IMR-90 (cell line): ENCODE data around the gene SIRPB1. TPM values are rescaled to one million over a fixed set of nuclear protein-coding genes. Genes with fewer than 3 reads are reported as not detected.

Source experiments
- ATAC-seq: fragments of 200-7000 bp; cut with Tn5 transposase; 2 replicates; pipeline ENCODE4 v1.9.1; 2020; ENCODE audit warnings: low read depth, mild to moderate bottlenecking, moderate library complexity
- BruUV-seq: library from RNA; stranded (reverse); fragments of 400-500 nt; replicated peaks from 2 replicates; lab custom pipeline; 2021; lab: Mats Ljungman, UMichigan
- CTCF ChIA-PET: fragments of 300-600 bp; formaldehyde crosslinking; extraction: SDS; loops from one replicate; lab custom pipeline; 2021; ENCODE audit warnings: antibody characterized with exemption; lab: Yijun Ruan, JAX
- POLR2A ChIA-PET: fragments of 300-600 bp; sonication (Branson Sonifier 250); formaldehyde crosslinking; loops from one replicate; lab custom pipeline; 2022; ENCODE audit warnings: antibody characterized with exemption; ENCODE audit not compliant: unreplicated experiment; lab: Charles Lee
- DNase-seq: peaks from one replicate; pipeline ENCODE4 v3.0.0; 2013
- H2AFZ ChIP-seq: replicated peaks from 2 replicates; pipeline ENCODE3; 2013; ENCODE audit warnings: low read length, mild to moderate bottlenecking; ENCODE audit not compliant: poor library complexity
- H2AK5ac ChIP-seq: 2 replicates; pipeline ENCODE4 v1.6.1; 2013; ENCODE audit warnings: low read depth, low read length, inconsistent platforms
- H2AK9ac ChIP-seq: replicated peaks from 2 replicates; pipeline ENCODE3; 2013; ENCODE audit warnings: mild to moderate bottlenecking, low read depth, low read length, moderate library complexity; ENCODE audit not compliant: poor library complexity
- H2BK120ac ChIP-seq: 2 replicates; pipeline ENCODE4 v1.6.1; 2013; ENCODE audit warnings: low read depth, low read length, inconsistent platforms
- H2BK15ac ChIP-seq: 3 replicates; pipeline ENCODE4 v1.6.1; 2013; ENCODE audit warnings: low read depth, low read length, inconsistent platforms
- H2BK20ac ChIP-seq: 2 replicates; pipeline ENCODE4 v1.6.1; 2013; ENCODE audit warnings: low read depth, mild to moderate bottlenecking, inconsistent platforms, low read length, moderate library complexity
- H2BK5ac ChIP-seq: 2 replicates; pipeline ENCODE4 v1.6.1; 2013; ENCODE audit warnings: mild to moderate bottlenecking, low read depth, low read length, inconsistent platforms; ENCODE audit not compliant: poor library complexity, severe bottlenecking
- H3K14ac ChIP-seq: replicated peaks from 2 replicates; pipeline ENCODE4 v1.6.1; 2013; ENCODE audit warnings: low read depth, low read length, inconsistent platforms
- H3K18ac ChIP-seq: 2 replicates; pipeline ENCODE4 v1.6.1; 2013; ENCODE audit warnings: low read depth, low read length, control low read depth
- H3K23ac ChIP-seq: 2 replicates; pipeline ENCODE4 v1.6.1; 2013; ENCODE audit warnings: low read depth, low read length, inconsistent platforms
- H3K27ac ChIP-seq: 2 replicates; pipeline ENCODE4 v1.5.1; 2013; ENCODE audit warnings: mild to moderate bottlenecking, control low read depth, low read length; ENCODE audit not compliant: insufficient read depth
- H3K27me3 ChIP-seq: 2 replicates; pipeline ENCODE4 v1.6.1; 2013; ENCODE audit warnings: low read length; ENCODE audit not compliant: control insufficient read depth, insufficient read depth
- H3K36me3 ChIP-seq: 2 replicates; pipeline ENCODE4 v1.6.1; 2013; ENCODE audit warnings: low read length, mixed read lengths; ENCODE audit not compliant: control insufficient read depth, insufficient read depth
- H3K4ac ChIP-seq: 2 replicates; pipeline ENCODE4 v1.6.1; 2013; ENCODE audit warnings: low read depth, low read length, inconsistent platforms
- H3K4me1 ChIP-seq: 2 replicates; pipeline ENCODE4 v1.6.1; 2013; ENCODE audit warnings: low read length, mixed read lengths; ENCODE audit not compliant: control insufficient read depth, insufficient read depth
- H3K4me2 ChIP-seq: 2 replicates; pipeline ENCODE4 v1.6.1; 2013; ENCODE audit warnings: low read depth, mild to moderate bottlenecking, control low read depth, low read length, moderate library complexity
- H3K4me3 ChIP-seq: 2 replicates; pipeline ENCODE4 v1.5.1; 2013; ENCODE audit warnings: low read depth, mild to moderate bottlenecking, control low read depth, low read length, moderate library complexity; ENCODE audit not compliant: insufficient read depth
- H3K56ac ChIP-seq: 2 replicates; pipeline ENCODE4 v1.6.1; 2013; ENCODE audit warnings: low read length, inconsistent platforms; ENCODE audit not compliant: insufficient read depth; ENCODE audit errors: extremely low read depth
- H3K79me1 ChIP-seq, 2 experiments: 2 replicates each; pipeline ENCODE4 v1.6.1; 2013; ENCODE audit warnings: low read length in 2 of 2, inconsistent platforms in 1 of 2, low read depth in 1 of 2
- H3K9ac ChIP-seq: 2 replicates; pipeline ENCODE4 v1.6.1; 2013; ENCODE audit warnings: low read depth, low read length, control low read depth
- H3K9me1 ChIP-seq: 2 replicates; pipeline ENCODE4 v1.6.1; 2013; ENCODE audit warnings: low read length, inconsistent platforms; ENCODE audit not compliant: insufficient read depth
- H3K9me3 ChIP-seq: 2 replicates; pipeline ENCODE4 v1.6.1; 2013; ENCODE audit warnings: low read length; ENCODE audit not compliant: control insufficient read depth, insufficient read depth
- H4K20me1 ChIP-seq: 2 replicates; pipeline ENCODE4 v1.6.1; 2013; ENCODE audit warnings: low read length, inconsistent platforms; ENCODE audit not compliant: insufficient read depth
- H4K5ac ChIP-seq: 2 replicates; pipeline ENCODE4 v1.6.1; 2013; ENCODE audit warnings: mild to moderate bottlenecking, low read depth, low read length, control low read depth
- H4K8ac ChIP-seq, 2 experiments: 2 replicates each; pipeline ENCODE4 v1.6.1; 2013; ENCODE audit warnings: low read depth in 2 of 2, low read length in 2 of 2, control low read depth in 1 of 2, inconsistent platforms in 1 of 2
- H4K91ac ChIP-seq: 2 replicates; pipeline ENCODE4 v1.6.1; 2013; ENCODE audit warnings: low read depth, low read length, inconsistent platforms; ENCODE audit not compliant: insufficient read depth
- CEBPB ChIP-seq: IDR thresholded peaks from 2 replicates; pipeline ENCODE4 v1.6.1; 2012; ENCODE audit warnings: low read depth, low read length, improper control_type of control experiment
- CHD1 ChIP-seq: IDR thresholded peaks from 2 replicates; pipeline ENCODE4 v1.6.1; 2012; ENCODE audit warnings: low read depth, low read length, improper control_type of control experiment
- FOS ChIP-seq: fragments of 150-350 bp; IDR thresholded peaks from 2 replicates; pipeline ENCODE4 v1.6.1; 2016; ENCODE audit warnings: low read depth, low read length
- MAFK ChIP-seq: IDR thresholded peaks from 2 replicates; pipeline ENCODE4 v1.6.1; 2012; ENCODE audit warnings: low read depth, low read length, improper control_type of control experiment
- MAZ ChIP-seq: IDR thresholded peaks from 2 replicates; pipeline ENCODE4 v1.6.1; 2012; ENCODE audit warnings: low read depth, mild to moderate bottlenecking, low read length, improper control_type of control experiment, moderate library complexity, borderline replicate concordance
- MXI1 ChIP-seq: IDR thresholded peaks from 2 replicates; pipeline ENCODE4 v1.6.1; 2012; ENCODE audit warnings: low read depth, mild to moderate bottlenecking, low read length, moderate library complexity, borderline replicate concordance
- NFE2L2 ChIP-seq: fragments of 150-350 bp; IDR thresholded peaks from 2 replicates; pipeline ENCODE4 v1.6.1; 2016; ENCODE audit warnings: low read depth, mild to moderate bottlenecking, low read length
- POLR2A ChIP-seq: IDR thresholded peaks from 2 replicates; pipeline ENCODE4 v1.6.1; 2012; ENCODE audit warnings: mild to moderate bottlenecking, low read depth, low read length
- RAD21 ChIP-seq: IDR thresholded peaks from 2 replicates; pipeline ENCODE4 v1.6.1; 2012; ENCODE audit warnings: low read length, improper control_type of control experiment
- RCOR1 ChIP-seq: IDR thresholded peaks from 2 replicates; pipeline ENCODE4 v1.6.1; 2012; ENCODE audit warnings: mild to moderate bottlenecking, low read length, improper control_type of control experiment; ENCODE audit not compliant: insufficient replicate concordance
- RFX5 ChIP-seq: IDR thresholded peaks from 2 replicates; pipeline ENCODE4 v1.8.0; 2012; ENCODE audit warnings: low read depth, mild to moderate bottlenecking, low read length, moderate library complexity
- SMC3 ChIP-seq: fragments of 150-350 bp; IDR thresholded peaks from 2 replicates; pipeline ENCODE4 v1.6.1; 2016; ENCODE audit warnings: low read depth, mild to moderate bottlenecking, antibody characterized with exemption, low read length, moderate library complexity
- WGBS, 2 experiments: methylation state at CpG; one replicate each; pipeline versions ENCODE4 v1.1.5 to v1.1.7; 2013; ENCODE audit warnings: missing lambda C conversion rate in 2 of 2; ENCODE audit not compliant: insufficient read length in 1 of 2; ENCODE audit errors: extremely low coverage in 2 of 2; 5-methylcytosine and 5-hydroxymethylcytosine counted together
- dilution Hi-C: fragments of 300-500 bp; cut with HindIII; formaldehyde crosslinking; loops from one replicate; pipeline ENCODE4 v1.14.3; 2018; ENCODE audit warnings: low sequenced_read_pairs; ENCODE audit not compliant: unreplicated experiment
- in situ Hi-C: fragments of 300-500 bp; cut with MboI; formaldehyde crosslinking; loops from 3 replicates; pipeline ENCODE4 v1.14.3; 2019; ENCODE audit warnings: low sequenced_read_pairs, inconsistent platforms, mixed read lengths
- intact Hi-C: fragments of 100-400 bp; cut with micrococcal nuclease; formaldehyde crosslinking; loops from 2 replicates; pipeline ENCODE4 v1.10.0; 2022
- polyA plus RNA-seq, 3 experiments: library from polyadenylated mRNA; depleted of rRNA; stranded (reverse); fragments of >200 nt; gene quantifications; 2 replicates each; pipeline ENCODE4 v1.2.3, GENCODE V29; 2012; ENCODE audit warnings: low replicate concordance in 1 of 3
- total RNA-seq: library from RNA; depleted of rRNA; stranded (reverse); fragments of >200 nt; gene quantifications from 2 replicates; pipeline ENCODE4 v1.2.3, GENCODE V29; 2012
- TF ChIP-seq, protein P1 (sequence below): fragments of 150-350 bp; IDR thresholded peaks from 2 replicates; pipeline ENCODE4 v1.6.1; 2017; ENCODE audit warnings: mild to moderate bottlenecking, antibody characterized with exemption, low read length, low read depth
- TF ChIP-seq, protein P2 (sequence below): conservative IDR thresholded peaks from 2 replicates; pipeline ENCODE4 v1.5.1; 2012; ENCODE audit warnings: mild to moderate bottlenecking, low read depth, low read length, improper control_type of control experiment
- TF ChIP-seq, protein P3 (sequence below): fragments of 150-350 bp; IDR thresholded peaks from 2 replicates; pipeline ENCODE4 v1.6.1; 2016; ENCODE audit warnings: low read depth, mild to moderate bottlenecking, low read length, moderate library complexity, borderline replicate concordance

The SIRPB1 gene
- total and polyA plus RNA-seq, 2 of the 4 experiments (the other 2 are of a cell fraction), result 0.90 to 1.6 TPM

DNA sequence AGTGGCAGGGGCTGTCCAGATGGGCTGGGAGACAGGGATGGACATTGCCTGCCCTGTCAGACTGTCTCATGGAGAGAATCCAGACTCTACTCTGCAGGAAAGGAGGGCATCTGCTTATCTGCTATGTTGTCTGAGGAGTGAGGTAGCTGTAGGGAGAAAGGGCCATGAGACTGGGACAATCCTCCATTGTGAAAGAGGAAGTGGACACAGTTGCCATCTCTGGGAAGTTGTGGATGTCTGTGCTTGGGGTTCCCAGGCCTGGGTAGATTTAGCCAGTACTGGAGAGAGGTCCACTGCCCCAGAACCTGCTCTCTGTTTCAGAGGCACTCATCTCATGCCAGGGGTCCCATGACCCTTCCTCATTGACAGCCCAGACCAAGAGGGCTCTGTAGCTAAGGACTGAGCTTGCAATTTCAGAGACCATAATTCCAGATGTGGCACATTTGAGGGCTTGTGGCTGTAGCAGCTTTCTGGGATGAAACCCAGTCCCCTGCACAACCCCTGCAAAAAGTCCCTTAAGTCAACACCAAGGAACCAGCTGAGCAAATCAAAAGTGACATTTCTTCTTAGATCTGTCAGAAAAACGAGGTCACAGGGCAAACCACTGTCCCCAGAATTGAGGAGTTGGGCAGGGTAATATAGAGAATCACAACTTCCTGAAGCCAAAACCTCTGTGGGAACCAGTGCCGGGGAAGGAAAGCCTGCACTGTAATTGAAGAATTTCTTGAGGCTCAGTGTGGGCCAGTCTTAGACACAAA is 41.9 kb upstream of the SIRPB1 start:
- no peaks in the 10 kb centered on the region for H4K20me1 ChIP-seq
- POLR2A ChIA-PET, result no interaction called here
- no peak overlapping the region for H2AK9ac ChIP-seq
- H3K27me3 ChIP-seq, result no peaks in the 10 kb centered on the region; the same call in 1 of the 2 replicates
- dilution Hi-C loops, result no loop called here
- H2BK120ac ChIP-seq, result no peak overlapping the region
- H3K56ac ChIP-seq, result no peak overlapping the region
- H4K5ac ChIP-seq, result no peak overlapping the region
- H3K18ac ChIP-seq, result no peak overlapping the region
- WGBS, 2 experiments, result 50% methylated on average over 1 of the region's 2 CpGs; no CpG with 5 or more reads in 1 of the 2 experiments
- no peaks in the 10 kb centered on the region for H3K9me3 ChIP-seq
- H3K9ac ChIP-seq, result no peak overlapping the region
- CTCF ChIA-PET, result no interaction called here
- H3K4ac ChIP-seq, result no peak overlapping the region
- H3K79me1 ChIP-seq, result no peaks in the 10 kb centered on the region
- no peaks in the 10 kb centered on the region for H3K4me1 ChIP-seq
- H2AK5ac ChIP-seq, result no peak overlapping the region
- DNase-seq, result no peak
- H3K9me1 ChIP-seq, result no peaks in the 10 kb centered on the region
- no peak overlapping the region for H3K14ac ChIP-seq
- no peak overlapping the region for H4K8ac ChIP-seq
- H2BK5ac ChIP-seq, result no peak overlapping the region
- in situ Hi-C loops, result no loop called here
- H3K4me2 ChIP-seq, result no peak overlapping the region
- H3K4me3 ChIP-seq, result no peak overlapping the region
- H2AFZ ChIP-seq, result no peak overlapping the region
- H2BK15ac ChIP-seq, result no peak overlapping the region
- TF ChIP-seq SMC3 (no peak), MAFK (no peak), RFX5 (no peak), POLR2A (no peak), FOS (no peak), NFE2L2 (no peak), CEBPB (no peak), RAD21 (no peak), CHD1 (no peak), MXI1 (no peak), RCOR1 (no peak), MAZ (no peak)
- TF ChIP-seq, protein P1, sequence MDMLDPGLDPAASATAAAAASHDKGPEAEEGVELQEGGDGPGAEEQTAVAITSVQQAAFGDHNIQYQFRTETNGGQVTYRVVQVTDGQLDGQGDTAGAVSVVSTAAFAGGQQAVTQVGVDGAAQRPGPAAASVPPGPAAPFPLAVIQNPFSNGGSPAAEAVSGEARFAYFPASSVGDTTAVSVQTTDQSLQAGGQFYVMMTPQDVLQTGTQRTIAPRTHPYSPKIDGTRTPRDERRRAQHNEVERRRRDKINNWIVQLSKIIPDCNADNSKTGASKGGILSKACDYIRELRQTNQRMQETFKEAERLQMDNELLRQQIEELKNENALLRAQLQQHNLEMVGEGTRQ, result no peak
- TF ChIP-seq, protein P2, sequence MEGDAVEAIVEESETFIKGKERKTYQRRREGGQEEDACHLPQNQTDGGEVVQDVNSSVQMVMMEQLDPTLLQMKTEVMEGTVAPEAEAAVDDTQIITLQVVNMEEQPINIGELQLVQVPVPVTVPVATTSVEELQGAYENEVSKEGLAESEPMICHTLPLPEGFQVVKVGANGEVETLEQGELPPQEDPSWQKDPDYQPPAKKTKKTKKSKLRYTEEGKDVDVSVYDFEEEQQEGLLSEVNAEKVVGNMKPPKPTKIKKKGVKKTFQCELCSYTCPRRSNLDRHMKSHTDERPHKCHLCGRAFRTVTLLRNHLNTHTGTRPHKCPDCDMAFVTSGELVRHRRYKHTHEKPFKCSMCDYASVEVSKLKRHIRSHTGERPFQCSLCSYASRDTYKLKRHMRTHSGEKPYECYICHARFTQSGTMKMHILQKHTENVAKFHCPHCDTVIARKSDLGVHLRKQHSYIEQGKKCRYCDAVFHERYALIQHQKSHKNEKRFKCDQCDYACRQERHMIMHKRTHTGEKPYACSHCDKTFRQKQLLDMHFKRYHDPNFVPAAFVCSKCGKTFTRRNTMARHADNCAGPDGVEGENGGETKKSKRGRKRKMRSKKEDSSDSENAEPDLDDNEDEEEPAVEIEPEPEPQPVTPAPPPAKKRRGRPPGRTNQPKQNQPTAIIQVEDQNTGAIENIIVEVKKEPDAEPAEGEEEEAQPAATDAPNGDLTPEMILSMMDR, result no peak
- TF ChIP-seq, protein P3, sequence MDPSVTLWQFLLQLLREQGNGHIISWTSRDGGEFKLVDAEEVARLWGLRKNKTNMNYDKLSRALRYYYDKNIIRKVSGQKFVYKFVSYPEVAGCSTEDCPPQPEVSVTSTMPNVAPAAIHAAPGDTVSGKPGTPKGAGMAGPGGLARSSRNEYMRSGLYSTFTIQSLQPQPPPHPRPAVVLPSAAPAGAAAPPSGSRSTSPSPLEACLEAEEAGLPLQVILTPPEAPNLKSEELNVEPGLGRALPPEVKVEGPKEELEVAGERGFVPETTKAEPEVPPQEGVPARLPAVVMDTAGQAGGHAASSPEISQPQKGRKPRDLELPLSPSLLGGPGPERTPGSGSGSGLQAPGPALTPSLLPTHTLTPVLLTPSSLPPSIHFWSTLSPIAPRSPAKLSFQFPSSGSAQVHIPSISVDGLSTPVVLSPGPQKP, result no peak
- no peak for ATAC-seq
- no peak overlapping the region for H2BK20ac ChIP-seq
- H3K36me3 ChIP-seq, result no peaks in the 10 kb centered on the region
- no TSS peak for BruUV-seq
- no peak overlapping the region for H3K23ac ChIP-seq
- H4K91ac ChIP-seq, result no peak overlapping the region
- no peak overlapping the region for H3K27ac ChIP-seq
- intact Hi-C loops, result no loop called here
